Tibial artery (tissue), 4 donors: Measurements from ENCODE around the gene OTOG.

Source experiments
- DNase-seq, 2 donors: peaks; one replicate each; pipeline ENCODE4 v3.0.0-alpha.2; 2019
- H3K27ac ChIP-seq, 2 donors: fragments of 200-600 bp; sonication (generic) in 1 of 2; 1 replicate in 1 of 2; 2 replicates in 1 of 2; pipeline ENCODE4 v1.5.1; 2018 to 2019; ENCODE audit warnings: mild to moderate bottlenecking in 1 of 2
- H3K27me3 ChIP-seq, 2 donors: fragments of 200-600 bp; sonication (generic) in 1 of 2; one replicate each; pipeline versions ENCODE4 v1.5.1 to v1.6.0; 2016 to 2019
- H3K36me3 ChIP-seq, 3 donors: fragments of 200-600 bp; sonication (generic) in 2 of 3; one replicate each; pipeline ENCODE4 v1.5.1; 2016 to 2019; ENCODE audit warnings: mild to moderate bottlenecking in 2 of 3
- H3K4me1 ChIP-seq, 4 donors: fragments of 200-600 bp; sonication (generic) in 2 of 4; 1 replicate in 3 of 4; 2 replicates in 1 of 4; pipeline ENCODE4 v1.5.1; 2016 to 2019
- H3K4me3 ChIP-seq, 2 donors: fragments of 200-600 bp; sonication (generic) in 1 of 2; 1 replicate in 1 of 2; 2 replicates in 1 of 2; pipeline ENCODE4 v1.5.1; 2018 to 2019; ENCODE audit warnings: mild to moderate bottlenecking in 2 of 2
- H3K9me3 ChIP-seq, 3 donors: fragments of 200-600 bp; sonication (generic) in 1 of 3; one replicate each; pipeline ENCODE4 v1.5.1; 2016 to 2019
- intact Hi-C: fragments of 100-400 bp; cut with DNase I; formaldehyde crosslinking; loops from one replicate; pipeline ENCODE4 v1.15.0; 2023; ENCODE audit warnings: low total_unique reads
- TF ChIP-seq, protein P1 (sequence below), 2 experiments: fragments of 200-600 bp in 1 of 2; fragments of 450-650 bp in 1 of 2; IDR thresholded peaks; one replicate each; pipeline ENCODE4 v1.5.1; 2017 to 2019; ENCODE audit warnings: antibody characterized with exemption in 2 of 2, mild to moderate bottlenecking in 1 of 2, moderate library complexity in 1 of 2

The OTOG gene

DNA sequence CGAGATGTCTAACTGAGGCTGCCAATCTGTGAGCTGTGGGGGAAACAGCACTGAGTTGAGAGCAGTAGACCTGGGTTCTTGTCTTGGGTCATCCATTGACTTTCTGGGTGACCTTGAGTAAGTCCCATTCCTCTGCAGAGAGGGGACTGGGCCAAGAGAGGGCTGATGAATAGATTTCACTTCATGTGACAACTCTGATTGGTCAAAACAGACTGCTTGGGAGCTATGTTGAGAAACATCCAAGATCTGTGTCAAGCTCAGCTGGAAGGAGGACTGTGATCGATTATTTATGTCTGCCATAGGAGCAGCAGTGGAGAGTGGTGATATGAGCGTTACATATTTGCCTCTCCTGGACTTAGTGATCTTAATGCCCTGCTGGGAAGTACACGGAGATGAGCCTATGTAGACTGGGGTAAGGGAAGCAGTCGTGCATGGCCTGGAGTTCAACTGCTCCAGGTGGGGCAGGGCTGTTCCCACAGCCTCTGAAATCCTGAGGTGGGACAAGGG, 47.7 kb downstream of the OTOG start:
- Histone ChIP-seq H3K27ac (no peak overlapping the region), H3K9me3 (peaks cover 0 to 7% (median 0%) of the 10 kb centered on the region in 3 donors), H3K4me3 (no peak overlapping the region), H3K36me3 (no peaks in the 10 kb centered on the region), H3K4me1 (no peaks in the 10 kb centered on the region), H3K27me3 (peaks cover 0 to 22% of the 10 kb centered on the region in 2 donors)
- DNase-seq, result peak in 1 of 2 donors; percentile 24
- intact Hi-C loops, result no loop called here
- TF ChIP-seq, protein P1, sequence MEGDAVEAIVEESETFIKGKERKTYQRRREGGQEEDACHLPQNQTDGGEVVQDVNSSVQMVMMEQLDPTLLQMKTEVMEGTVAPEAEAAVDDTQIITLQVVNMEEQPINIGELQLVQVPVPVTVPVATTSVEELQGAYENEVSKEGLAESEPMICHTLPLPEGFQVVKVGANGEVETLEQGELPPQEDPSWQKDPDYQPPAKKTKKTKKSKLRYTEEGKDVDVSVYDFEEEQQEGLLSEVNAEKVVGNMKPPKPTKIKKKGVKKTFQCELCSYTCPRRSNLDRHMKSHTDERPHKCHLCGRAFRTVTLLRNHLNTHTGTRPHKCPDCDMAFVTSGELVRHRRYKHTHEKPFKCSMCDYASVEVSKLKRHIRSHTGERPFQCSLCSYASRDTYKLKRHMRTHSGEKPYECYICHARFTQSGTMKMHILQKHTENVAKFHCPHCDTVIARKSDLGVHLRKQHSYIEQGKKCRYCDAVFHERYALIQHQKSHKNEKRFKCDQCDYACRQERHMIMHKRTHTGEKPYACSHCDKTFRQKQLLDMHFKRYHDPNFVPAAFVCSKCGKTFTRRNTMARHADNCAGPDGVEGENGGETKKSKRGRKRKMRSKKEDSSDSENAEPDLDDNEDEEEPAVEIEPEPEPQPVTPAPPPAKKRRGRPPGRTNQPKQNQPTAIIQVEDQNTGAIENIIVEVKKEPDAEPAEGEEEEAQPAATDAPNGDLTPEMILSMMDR (IDR thresholded peaks at IDR 0.05), result no peak

DNA sequence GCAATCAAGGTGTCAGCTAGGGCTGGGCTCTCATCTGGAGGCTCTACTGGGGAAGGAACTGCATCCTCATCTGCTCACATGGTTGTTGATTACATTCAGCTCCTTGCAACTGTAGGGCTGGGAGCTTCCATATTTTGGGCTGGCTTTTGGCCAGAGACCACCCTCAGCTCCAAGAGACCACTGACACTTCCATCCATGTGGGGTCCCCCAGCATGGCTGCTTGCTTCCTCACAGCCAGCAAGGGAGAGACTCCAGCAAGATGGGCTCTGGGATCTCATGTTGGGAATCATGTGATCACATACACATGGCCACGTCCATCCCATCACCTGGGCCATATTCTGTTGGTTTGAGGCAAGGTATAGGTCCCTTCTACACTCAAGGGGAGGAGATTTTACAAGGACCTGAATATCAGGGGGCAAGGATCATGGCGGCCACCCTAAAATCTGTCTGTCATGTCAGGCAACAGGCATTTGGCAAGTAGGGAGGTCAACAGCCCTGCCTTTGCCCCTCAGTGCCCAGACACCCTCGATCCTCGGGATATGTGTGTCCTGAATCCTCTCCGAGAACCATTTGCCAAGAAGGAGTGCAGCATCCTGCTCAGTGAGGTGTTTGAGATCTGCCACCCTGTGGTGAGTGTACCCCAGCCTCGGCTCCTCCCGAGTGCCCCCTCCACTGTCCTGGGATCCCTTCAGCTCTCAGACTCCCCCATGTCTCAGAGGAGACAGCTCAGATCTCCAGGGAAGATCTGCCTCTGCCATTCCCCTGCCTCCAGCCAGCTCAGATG, 48.7 kb downstream of the OTOG start:
- intact Hi-C loops, result no loop called here
- DNase-seq, result peak; percentile 10 to 49
- Histone ChIP-seq H3K9me3 (peaks cover 0 to 7% (median 0%) of the 10 kb centered on the region in 3 donors), H3K27me3 (peaks cover 0 to 23% of the 10 kb centered on the region in 2 donors), H3K36me3 (no peaks in the 10 kb centered on the region), H3K27ac (no peak overlapping the region), H3K4me3 (no peak overlapping the region), H3K4me1 (no peaks in the 10 kb centered on the region)
- TF ChIP-seq, protein P1 (IDR thresholded peaks at IDR 0.05), result no peak

DNA sequence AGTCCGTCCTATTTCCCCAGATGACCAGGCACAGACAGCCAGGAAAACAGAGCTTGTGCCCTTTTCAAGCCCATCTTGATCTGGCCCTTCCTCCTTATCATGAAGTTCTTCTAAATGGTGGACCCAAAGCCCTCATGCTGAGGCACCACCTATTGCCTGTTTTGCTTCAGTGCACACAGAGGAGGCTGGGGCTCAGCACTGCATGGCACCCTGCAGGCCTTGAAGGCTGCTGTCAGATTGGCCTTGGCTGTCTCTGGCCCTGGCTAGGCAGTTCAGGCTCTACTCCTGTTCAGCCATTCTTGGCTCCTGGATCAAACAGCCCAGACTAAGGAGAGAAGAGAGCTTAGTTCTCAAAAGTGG, 49.2 kb downstream of the OTOG start:
- H3K9me3 ChIP-seq, result peaks cover 0 to 7% (median 0%) of the 10 kb centered on the region in 3 donors
- TF ChIP-seq, protein P1 (IDR thresholded peaks at IDR 0.05), result no peak
- H3K36me3 ChIP-seq, result no peaks in the 10 kb centered on the region
- H3K27ac ChIP-seq, result no peak overlapping the region
- DNase-seq, result peak; percentile 5 to 27
- intact Hi-C loops, result no loop called here
- no peaks in the 10 kb centered on the region for H3K4me1 ChIP-seq
- no peak overlapping the region for H3K4me3 ChIP-seq
- H3K27me3 ChIP-seq, result peaks cover 0 to 25% of the 10 kb centered on the region in 2 donors

DNA sequence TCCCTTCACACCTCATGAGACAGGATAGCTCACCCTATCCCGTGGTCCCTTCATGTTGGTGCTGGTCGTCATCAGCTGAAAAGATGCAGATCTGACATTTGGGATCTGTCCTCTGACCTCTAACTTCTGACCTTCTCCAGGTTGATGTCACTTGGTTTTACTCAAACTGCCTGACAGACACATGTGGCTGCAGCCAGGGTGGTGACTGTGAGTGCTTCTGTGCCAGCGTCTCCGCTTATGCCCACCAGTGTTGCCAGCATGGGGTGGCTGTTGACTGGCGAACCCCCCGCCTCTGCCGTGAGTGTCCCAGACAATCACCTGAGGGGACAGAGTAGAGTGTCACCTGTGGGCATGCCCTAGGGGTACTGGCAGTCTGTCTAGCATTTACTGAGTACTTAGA, 49.7 kb downstream of the OTOG start:
- H3K36me3 ChIP-seq, result no peaks in the 10 kb centered on the region
- intact Hi-C loops, result no loop called here
- peaks cover 0 to 7% (median 0%) of the 10 kb centered on the region in 3 donors for H3K9me3 ChIP-seq
- TF ChIP-seq, protein P1 (IDR thresholded peaks at IDR 0.05), result no peak
- H3K27ac ChIP-seq, result no peak overlapping the region
- peaks cover 0 to 22% of the 10 kb centered on the region in 2 donors for H3K27me3 ChIP-seq
- H3K4me3 ChIP-seq, result no peak overlapping the region
- DNase-seq, result peak; percentile 11 to 48
- H3K4me1 ChIP-seq, result no peaks in the 10 kb centered on the region

DNA sequence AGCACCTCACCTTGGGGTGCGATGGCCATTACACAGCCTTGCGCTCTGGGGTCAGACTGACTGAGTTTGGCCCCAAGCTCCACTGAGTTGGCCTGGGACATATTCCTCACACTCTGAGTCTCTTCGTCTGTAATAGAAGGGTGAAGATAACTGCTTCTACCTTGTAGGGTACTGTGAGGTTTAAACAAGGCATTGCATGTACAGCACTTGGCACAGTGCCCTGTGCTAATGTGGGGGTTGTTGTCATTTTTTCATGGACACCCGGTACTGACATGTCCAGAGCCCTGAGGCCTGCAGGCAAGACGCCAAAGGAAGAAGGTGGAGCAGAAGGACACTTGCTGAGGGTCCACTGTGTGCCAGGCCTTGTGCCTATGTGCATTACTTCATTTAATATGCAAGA, 50.7 kb downstream of the OTOG start:
- no peaks in the 10 kb centered on the region for H3K36me3 ChIP-seq
- no peak overlapping the region for H3K4me3 ChIP-seq
- TF ChIP-seq, protein P1 (IDR thresholded peaks at IDR 0.05), result no peak
- peak in 1 of 2 donors; percentile 55 for DNase-seq
- intact Hi-C loops, result no loop called here
- H3K27ac ChIP-seq, result no peak overlapping the region
- peaks cover 0 to 7% (median 0%) of the 10 kb centered on the region in 3 donors for H3K9me3 ChIP-seq
- H3K4me1 ChIP-seq, result no peaks in the 10 kb centered on the region
- peaks cover 0 to 22% of the 10 kb centered on the region in 2 donors for H3K27me3 ChIP-seq
